ENCODE measurements around the gene C3orf85.

The C3orf85 gene, protein sequence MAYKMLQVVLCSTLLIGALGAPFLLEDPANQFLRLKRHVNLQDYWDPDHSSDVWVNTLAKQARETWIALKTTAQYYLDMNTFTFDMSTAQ

GRCh38 chr3:109136523-109136922, at the start of gene C3orf85:
C3orf85 (plus strand) TSS chr3:109136719; CDS start chr3:109136848, 129 bp downstream.
- TF ChIP-seq Cebpa-rat (IDR thresholded peaks at IDR 0.05), result no peak
- Histone ChIP-seq H3K9me3 (no peaks in the 10 kb centered on the region), H3K4me1 (peaks cover 3% of the 10 kb centered on the region), H3K9ac (no peak within 1 kb of the TSS), H3K27me3 (no peaks in the 10 kb centered on the region), H4K20me1 (no peaks in the 10 kb centered on the region), H3K4me2 (no peak within 1 kb of the TSS), H3K4me3 (no peak within 1 kb of the TSS), H3K27ac (no peak within 1 kb of the TSS), H3K36me3 (no peaks in the 10 kb centered on the region)

DNA sequence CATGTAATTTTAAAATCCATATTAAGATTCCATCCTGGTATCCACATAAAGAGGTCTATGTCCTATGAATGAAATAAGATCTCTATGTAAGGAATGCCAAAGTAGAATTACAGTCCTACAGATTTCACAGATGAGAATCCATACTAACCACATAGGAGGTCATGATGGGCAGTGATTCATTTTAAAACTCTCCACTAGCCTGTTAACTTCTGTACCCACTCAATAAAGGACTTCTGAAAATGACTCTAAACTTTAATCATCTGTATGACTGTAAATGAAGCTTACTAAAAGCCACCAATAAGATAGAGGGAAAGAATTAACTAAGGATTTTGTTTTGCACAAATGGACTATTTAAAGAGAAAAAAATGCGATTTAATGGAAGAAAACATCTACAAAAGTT, 47.3 kb upstream of the C3orf85 start:
- H3K4me1 ChIP-seq, result no peaks in the 10 kb centered on the region
- no peak overlapping the region for H3K27ac ChIP-seq
- H3K27me3 ChIP-seq, result no peaks in the 10 kb centered on the region
- H3K4me3 ChIP-seq, result no peak overlapping the region
- no peak overlapping the region for H3K4me2 ChIP-seq
- H3K9ac ChIP-seq, result no peak overlapping the region
- no peaks in the 10 kb centered on the region for H3K9me3 ChIP-seq
- no peaks in the 10 kb centered on the region for H3K36me3 ChIP-seq
- TF ChIP-seq Cebpa-rat (IDR thresholded peaks at IDR 0.05), result no peak
- H4K20me1 ChIP-seq, result no peaks in the 10 kb centered on the region

DNA sequence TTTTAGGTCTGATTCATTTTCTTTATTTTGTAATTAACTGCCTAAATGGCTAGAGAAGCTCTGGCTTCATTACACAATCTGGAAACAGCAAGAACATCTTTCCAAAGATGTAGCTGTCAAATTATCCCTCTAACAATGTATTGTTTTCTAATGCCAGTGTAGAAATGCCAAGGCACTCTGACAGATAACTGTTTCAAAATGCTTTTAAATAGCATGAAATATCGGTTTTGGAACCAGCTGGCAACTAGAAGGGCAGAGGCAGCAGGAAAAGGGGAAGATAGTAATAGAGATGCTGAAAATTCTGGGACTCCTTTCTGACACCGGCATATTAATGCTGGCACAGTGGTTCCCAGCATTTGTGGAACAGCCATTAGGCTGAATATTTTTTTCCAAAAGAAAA, 44.7 kb upstream of the C3orf85 start:
- TF ChIP-seq Cebpa-rat (IDR thresholded peaks at IDR 0.05), result no peak
- Histone ChIP-seq H3K36me3 (no peaks in the 10 kb centered on the region), H3K27ac (no peak overlapping the region), H3K9ac (no peak overlapping the region), H3K4me2 (no peak overlapping the region), H3K9me3 (no peaks in the 10 kb centered on the region), H3K27me3 (no peaks in the 10 kb centered on the region), H3K4me1 (no peaks in the 10 kb centered on the region), H3K4me3 (no peak overlapping the region), H4K20me1 (no peaks in the 10 kb centered on the region)

DNA sequence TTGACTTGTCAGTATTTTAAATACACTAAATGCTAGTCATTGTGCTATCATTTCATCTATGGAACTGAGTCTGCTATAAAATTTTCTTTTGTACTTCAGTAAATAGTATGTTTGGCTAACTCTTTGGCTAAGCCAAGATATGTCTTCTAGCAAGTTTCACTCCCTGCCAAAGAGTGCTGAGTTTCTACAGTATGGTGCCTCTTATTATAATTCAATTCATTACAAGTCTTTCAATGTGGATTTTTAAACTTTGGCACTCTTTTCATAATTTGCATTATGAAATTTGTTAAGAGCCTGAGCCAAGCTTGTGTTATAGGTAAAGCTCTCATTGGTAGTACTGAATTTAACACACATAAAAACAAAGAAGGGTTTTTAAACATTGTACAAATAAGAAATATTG, 43.0 kb upstream of the C3orf85 start:
- Histone ChIP-seq H3K27me3 (no peaks in the 10 kb centered on the region), H3K36me3 (no peaks in the 10 kb centered on the region), H3K9me3 (no peaks in the 10 kb centered on the region), H3K27ac (no peak overlapping the region), H3K4me2 (no peak overlapping the region), H3K4me1 (no peaks in the 10 kb centered on the region), H3K9ac (no peak overlapping the region), H3K4me3 (no peak overlapping the region), H4K20me1 (no peaks in the 10 kb centered on the region)
- no peak for TF ChIP-seq Cebpa-rat (IDR thresholded peaks at IDR 0.05)

DNA sequence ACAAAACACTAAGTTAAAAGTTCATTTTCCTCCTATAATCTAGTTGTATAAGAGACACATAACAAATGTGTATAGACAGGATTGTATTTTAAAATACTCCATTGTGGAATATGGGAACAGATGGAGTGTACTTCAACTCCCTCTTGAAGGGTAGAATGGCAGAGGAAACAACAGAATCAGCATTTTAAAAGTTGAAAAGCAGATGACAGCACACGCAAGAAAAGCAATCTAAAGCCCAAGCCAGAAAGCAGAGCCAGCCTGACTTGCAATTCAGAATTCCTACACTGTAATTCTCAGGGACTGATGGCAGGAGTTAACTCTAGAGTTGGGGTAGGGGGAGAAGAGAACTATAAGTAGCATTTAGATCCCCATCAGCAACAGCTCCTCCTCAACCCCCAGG, 41.4 kb upstream of the C3orf85 start:
- H3K9me3 ChIP-seq, result no peaks in the 10 kb centered on the region
- no peak overlapping the region for H3K9ac ChIP-seq
- H3K36me3 ChIP-seq, result no peaks in the 10 kb centered on the region
- H3K4me1 ChIP-seq, result no peaks in the 10 kb centered on the region
- H3K4me3 ChIP-seq, result no peak overlapping the region
- TF ChIP-seq Cebpa-rat (IDR thresholded peaks at IDR 0.05), result no peak
- no peaks in the 10 kb centered on the region for H4K20me1 ChIP-seq
- no peak overlapping the region for H3K4me2 ChIP-seq
- no peaks in the 10 kb centered on the region for H3K27me3 ChIP-seq
- H3K27ac ChIP-seq, result no peak overlapping the region

DNA sequence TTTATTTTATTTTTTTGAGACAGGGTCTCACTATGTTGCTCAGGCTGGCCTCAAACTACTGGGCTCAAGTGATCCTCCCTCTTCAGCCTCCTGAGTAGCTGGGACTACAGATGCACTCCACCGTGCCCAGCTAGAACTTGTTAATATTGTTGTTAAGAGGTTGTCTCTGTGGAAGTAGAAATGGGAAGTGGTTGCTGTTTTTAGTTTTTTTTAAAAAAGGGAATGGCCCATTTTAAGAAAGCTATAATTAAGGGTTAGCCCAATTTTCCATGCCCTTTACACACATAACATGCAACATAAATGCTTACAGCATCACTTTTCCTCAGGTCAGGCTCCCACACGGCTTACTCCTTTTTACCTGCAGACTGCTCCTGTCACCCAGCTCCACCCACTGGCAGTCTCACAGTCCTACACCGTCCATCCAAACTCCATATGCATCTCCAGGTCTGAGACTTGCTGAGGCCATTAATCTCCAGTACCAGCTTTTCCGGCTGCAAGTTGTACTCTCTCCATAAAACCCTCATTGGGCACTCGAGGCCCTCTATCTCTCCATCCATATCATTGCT, 38.4 kb upstream of the C3orf85 start:
- no peak overlapping the region for H3K4me2 ChIP-seq
- no peak for TF ChIP-seq Cebpa-rat (IDR thresholded peaks at IDR 0.05)
- H3K4me3 ChIP-seq, result no peak overlapping the region
- H3K27ac ChIP-seq, result no peak overlapping the region
- H3K27me3 ChIP-seq, result no peaks in the 10 kb centered on the region
- H3K9ac ChIP-seq, result no peak overlapping the region
- H4K20me1 ChIP-seq, result no peaks in the 10 kb centered on the region
- H3K4me1 ChIP-seq, result peaks cover 3% of the 10 kb centered on the region
- no peaks in the 10 kb centered on the region for H3K9me3 ChIP-seq
- no peaks in the 10 kb centered on the region for H3K36me3 ChIP-seq

DNA sequence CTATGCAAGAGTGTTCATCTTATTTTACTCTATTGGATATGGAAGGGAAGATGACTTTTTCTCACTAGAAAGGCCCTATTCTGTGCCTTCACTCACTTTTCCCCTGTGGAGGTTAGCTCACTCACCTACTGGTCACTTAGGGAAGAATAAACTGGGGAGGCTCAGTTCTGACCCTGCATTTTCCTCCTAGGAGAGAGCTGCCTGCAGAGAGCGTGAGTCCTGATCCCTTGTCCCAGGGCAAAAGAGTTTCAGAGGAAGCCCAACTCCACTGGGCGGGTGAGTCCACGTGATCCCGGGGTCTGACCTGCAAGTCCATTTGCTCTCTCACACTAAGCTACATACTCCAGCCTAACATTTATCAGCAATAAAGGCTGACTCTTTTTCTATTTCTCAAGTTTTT, 26.9 kb upstream of the C3orf85 start:
- no peaks in the 10 kb centered on the region for H3K36me3 ChIP-seq
- no peaks in the 10 kb centered on the region for H3K9me3 ChIP-seq
- no peak for TF ChIP-seq Cebpa-rat (IDR thresholded peaks at IDR 0.05)
- H3K4me2 ChIP-seq, result no peak overlapping the region
- no peak overlapping the region for H3K4me3 ChIP-seq
- H4K20me1 ChIP-seq, result no peaks in the 10 kb centered on the region
- no peak overlapping the region for H3K9ac ChIP-seq
- H3K4me1 ChIP-seq, result no peaks in the 10 kb centered on the region
- H3K27me3 ChIP-seq, result no peaks in the 10 kb centered on the region
- H3K27ac ChIP-seq, result no peak overlapping the region

DNA sequence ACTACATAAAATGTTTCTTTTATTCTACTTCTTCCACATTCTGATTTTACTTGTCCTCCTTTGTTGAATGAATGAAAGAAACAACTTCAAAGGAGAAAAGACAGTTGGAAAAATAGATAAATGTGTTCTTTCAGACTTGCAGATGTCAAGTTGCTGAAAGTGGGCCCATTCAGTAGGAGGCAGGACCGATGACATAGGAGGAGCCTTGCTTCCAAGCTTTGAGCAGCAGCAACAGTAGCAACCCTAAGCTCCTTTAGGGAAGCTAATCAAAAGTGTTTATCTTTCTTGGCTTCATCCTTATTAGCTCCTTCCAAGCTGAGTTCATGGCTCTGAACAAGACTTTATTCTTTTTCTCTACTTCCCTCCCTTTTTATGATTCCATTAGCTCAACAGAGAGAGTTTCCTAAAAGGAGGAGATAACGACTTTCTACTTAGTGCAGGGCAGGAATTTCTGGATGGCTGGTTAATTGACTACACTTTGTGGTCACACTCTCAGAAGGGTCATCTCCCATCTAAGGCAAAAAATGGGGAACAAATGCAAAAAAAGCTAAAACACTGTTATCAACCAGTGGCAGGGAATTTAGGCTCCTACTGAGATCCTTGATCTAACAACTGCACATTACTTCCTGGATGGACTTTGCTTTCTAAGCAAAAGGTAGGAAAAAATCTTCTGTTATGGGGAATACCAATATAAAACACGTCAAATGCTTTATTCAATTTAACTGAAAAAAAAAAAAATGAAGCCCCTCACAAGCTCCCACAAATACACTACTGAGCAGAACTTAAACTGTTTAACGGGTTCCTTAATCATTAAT, 23.4 kb upstream of the C3orf85 start:
- H3K4me1 ChIP-seq, result no peaks in the 10 kb centered on the region
- H3K4me3 ChIP-seq, result no peak overlapping the region
- no peaks in the 10 kb centered on the region for H3K36me3 ChIP-seq
- no peak overlapping the region for H3K4me2 ChIP-seq
- no peaks in the 10 kb centered on the region for H4K20me1 ChIP-seq
- no peak overlapping the region for H3K9ac ChIP-seq
- no peaks in the 10 kb centered on the region for H3K27me3 ChIP-seq
- H3K9me3 ChIP-seq, result peaks cover 3% of the 10 kb centered on the region; the same call in 1 of the 2 replicates
- no peak for TF ChIP-seq Cebpa-rat (IDR thresholded peaks at IDR 0.05)
- no peak overlapping the region for H3K27ac ChIP-seq

DNA sequence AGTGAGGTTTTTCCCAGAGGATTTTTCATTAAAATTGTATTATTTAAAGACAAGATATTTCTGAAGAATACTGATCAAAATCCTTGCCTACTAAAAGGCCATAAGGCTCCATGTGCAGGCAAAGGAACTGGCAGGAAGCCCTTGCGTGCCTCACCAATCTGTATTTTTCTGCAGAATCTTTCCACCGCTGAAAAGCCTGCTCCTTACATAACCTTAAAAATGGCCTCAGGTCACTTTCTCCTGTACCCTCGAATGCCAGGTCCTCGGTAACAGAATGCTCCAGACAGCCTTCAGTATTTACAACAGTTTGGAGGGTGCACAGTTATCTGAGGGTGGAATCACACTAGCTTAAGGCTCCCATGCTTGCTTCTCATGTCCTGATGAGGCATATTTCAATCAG, 21.8 kb upstream of the C3orf85 start:
- Histone ChIP-seq H3K27me3 (no peaks in the 10 kb centered on the region), H3K27ac (no peak overlapping the region), H3K9me3 (peaks cover 4% of the 10 kb centered on the region; the same call in 1 of the 2 replicates), H3K9ac (no peak overlapping the region), H3K4me2 (no peak overlapping the region), H3K4me1 (no peaks in the 10 kb centered on the region), H3K36me3 (no peaks in the 10 kb centered on the region), H4K20me1 (no peaks in the 10 kb centered on the region), H3K4me3 (no peak overlapping the region)
- TF ChIP-seq Cebpa-rat (IDR thresholded peaks at IDR 0.05), result no peak

DNA sequence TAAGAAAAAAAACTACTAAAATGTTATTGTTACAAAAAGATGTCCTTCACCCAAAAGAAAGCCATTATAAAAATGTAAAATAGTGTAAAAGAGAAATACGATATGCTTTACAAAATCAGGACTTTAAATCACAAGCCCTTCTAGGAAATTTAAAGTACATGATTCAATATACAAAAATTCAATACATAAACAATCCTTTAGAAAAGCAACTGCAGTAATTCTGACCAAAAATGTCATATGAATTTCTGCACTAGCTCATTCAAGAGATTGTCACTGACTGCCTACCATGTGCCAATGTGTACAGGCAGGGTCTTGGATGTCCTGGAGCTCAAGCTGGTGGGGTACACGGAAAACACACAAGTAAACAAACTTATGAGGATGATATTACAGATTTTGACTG, 21.1 kb upstream of the C3orf85 start:
- H3K27me3 ChIP-seq, result no peaks in the 10 kb centered on the region
- no peak overlapping the region for H3K27ac ChIP-seq
- H4K20me1 ChIP-seq, result no peaks in the 10 kb centered on the region
- no peak overlapping the region for H3K9ac ChIP-seq
- no peak overlapping the region for H3K4me2 ChIP-seq
- H3K9me3 ChIP-seq, result peaks cover 4% of the 10 kb centered on the region; the same call in 1 of the 2 replicates
- H3K4me1 ChIP-seq, result peaks cover 3% of the 10 kb centered on the region
- TF ChIP-seq Cebpa-rat (IDR thresholded peaks at IDR 0.05), result no peak
- H3K36me3 ChIP-seq, result no peaks in the 10 kb centered on the region
- no peak overlapping the region for H3K4me3 ChIP-seq
